ENCODE measurements around the gene HERPUD1.

DNA sequence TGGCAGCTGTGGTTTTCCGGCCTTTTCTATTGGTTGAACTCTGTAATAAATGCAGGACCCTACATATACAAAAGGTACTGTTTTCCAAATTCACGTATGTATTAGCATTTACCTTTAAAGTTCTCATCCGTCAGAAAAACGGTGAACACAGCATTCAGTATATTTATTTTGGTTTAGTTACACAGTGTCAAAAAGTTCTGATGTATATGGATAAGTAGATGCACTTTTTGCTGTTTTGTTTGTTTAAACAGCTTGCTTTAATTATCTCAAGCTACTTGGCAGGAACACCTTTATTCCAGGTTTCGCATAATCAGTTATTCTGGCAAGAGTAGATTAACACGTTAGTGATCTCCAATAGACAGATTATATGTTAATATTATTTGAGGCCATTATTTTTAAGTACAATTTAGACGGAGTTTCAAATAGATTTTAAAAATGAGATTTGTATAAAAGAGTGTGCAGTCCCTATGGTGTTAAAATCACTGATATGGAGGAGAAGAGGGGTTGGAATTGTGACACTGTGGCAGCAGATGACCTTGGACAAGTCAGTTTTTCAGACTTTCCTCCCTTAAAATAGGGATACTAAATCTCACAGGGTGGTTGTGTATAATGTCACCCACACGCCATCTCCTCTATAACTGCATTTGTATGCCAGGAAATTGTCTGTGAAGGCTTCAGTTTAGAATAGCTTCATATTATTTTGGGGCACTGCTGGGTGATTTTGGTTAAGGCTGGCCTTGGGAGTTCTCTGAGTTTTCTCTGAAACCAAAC, 2.1 kb downstream of the HERPUD1 start:
- TF ChIP-seq, protein P1, sequence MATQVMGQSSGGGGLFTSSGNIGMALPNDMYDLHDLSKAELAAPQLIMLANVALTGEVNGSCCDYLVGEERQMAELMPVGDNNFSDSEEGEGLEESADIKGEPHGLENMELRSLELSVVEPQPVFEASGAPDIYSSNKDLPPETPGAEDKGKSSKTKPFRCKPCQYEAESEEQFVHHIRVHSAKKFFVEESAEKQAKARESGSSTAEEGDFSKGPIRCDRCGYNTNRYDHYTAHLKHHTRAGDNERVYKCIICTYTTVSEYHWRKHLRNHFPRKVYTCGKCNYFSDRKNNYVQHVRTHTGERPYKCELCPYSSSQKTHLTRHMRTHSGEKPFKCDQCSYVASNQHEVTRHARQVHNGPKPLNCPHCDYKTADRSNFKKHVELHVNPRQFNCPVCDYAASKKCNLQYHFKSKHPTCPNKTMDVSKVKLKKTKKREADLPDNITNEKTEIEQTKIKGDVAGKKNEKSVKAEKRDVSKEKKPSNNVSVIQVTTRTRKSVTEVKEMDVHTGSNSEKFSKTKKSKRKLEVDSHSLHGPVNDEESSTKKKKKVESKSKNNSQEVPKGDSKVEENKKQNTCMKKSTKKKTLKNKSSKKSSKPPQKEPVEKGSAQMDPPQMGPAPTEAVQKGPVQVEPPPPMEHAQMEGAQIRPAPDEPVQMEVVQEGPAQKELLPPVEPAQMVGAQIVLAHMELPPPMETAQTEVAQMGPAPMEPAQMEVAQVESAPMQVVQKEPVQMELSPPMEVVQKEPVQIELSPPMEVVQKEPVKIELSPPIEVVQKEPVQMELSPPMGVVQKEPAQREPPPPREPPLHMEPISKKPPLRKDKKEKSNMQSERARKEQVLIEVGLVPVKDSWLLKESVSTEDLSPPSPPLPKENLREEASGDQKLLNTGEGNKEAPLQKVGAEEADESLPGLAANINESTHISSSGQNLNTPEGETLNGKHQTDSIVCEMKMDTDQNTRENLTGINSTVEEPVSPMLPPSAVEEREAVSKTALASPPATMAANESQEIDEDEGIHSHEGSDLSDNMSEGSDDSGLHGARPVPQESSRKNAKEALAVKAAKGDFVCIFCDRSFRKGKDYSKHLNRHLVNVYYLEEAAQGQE (IDR thresholded peaks at IDR 0.05; ENCODE audit: low read depth): no peak
- no peak for TF ChIP-seq EP300 (IDR thresholded peaks at IDR 0.05; ENCODE audit: borderline replicate concordance)
- TF ChIP-seq, protein P2, sequence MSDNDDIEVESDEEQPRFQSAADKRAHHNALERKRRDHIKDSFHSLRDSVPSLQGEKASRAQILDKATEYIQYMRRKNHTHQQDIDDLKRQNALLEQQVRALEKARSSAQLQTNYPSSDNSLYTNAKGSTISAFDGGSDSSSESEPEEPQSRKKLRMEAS (IDR thresholded peaks at IDR 0.05): no peak
- TF ChIP-seq TEAD4 (IDR thresholded peaks at IDR 0.05): no peak
- TF ChIP-seq, protein P3, sequence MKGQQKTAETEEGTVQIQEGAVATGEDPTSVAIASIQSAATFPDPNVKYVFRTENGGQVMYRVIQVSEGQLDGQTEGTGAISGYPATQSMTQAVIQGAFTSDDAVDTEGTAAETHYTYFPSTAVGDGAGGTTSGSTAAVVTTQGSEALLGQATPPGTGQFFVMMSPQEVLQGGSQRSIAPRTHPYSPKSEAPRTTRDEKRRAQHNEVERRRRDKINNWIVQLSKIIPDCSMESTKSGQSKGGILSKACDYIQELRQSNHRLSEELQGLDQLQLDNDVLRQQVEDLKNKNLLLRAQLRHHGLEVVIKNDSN (IDR thresholded peaks at IDR 0.05): no peak
- no peak for TF ChIP-seq YY1 (IDR thresholded peaks at IDR 0.05; ENCODE audit: low read depth)
- no peak for TF ChIP-seq TCF12 (IDR thresholded peaks at IDR 0.05; ENCODE audit: low read depth)
- no peak for TF ChIP-seq TAF1 (IDR thresholded peaks at IDR 0.05; ENCODE audit: low read depth)
- TF ChIP-seq EGR1 (IDR thresholded peaks at IDR 0.05): no peak
- TF ChIP-seq CEBPB (IDR thresholded peaks at IDR 0.05): no peak
- TF ChIP-seq FOXM1 (IDR thresholded peaks at IDR 0.05; ENCODE audit: borderline replicate concordance, low read depth): no peak
- no peak for TF ChIP-seq RAD21 (IDR thresholded peaks at IDR 0.05; ENCODE audit: low read depth)
